HT-29 (cell line): ENCODE results near the gene TRAPPC3. TPM values are rescaled to one million over a fixed set of nuclear protein-coding genes. Genes with fewer than 3 reads are reported as not detected.

Source experiments
- DNase-seq: peaks from one replicate; pipeline ENCODE4 v3.0.0-alpha.2; 2015; ENCODE audit warnings: low spot score
- total RNA-seq: library from RNA; depleted of rRNA; stranded (reverse); fragments of >200 nt; shearing (Covaris generic); gene quantifications from 2 replicates; pipeline ENCODE4 v1.2.3, GENCODE V29; 2014

The TRAPPC3 gene
- total RNA-seq, 1 experiment from 2014 or later, result 65.8 TPM

DNA sequence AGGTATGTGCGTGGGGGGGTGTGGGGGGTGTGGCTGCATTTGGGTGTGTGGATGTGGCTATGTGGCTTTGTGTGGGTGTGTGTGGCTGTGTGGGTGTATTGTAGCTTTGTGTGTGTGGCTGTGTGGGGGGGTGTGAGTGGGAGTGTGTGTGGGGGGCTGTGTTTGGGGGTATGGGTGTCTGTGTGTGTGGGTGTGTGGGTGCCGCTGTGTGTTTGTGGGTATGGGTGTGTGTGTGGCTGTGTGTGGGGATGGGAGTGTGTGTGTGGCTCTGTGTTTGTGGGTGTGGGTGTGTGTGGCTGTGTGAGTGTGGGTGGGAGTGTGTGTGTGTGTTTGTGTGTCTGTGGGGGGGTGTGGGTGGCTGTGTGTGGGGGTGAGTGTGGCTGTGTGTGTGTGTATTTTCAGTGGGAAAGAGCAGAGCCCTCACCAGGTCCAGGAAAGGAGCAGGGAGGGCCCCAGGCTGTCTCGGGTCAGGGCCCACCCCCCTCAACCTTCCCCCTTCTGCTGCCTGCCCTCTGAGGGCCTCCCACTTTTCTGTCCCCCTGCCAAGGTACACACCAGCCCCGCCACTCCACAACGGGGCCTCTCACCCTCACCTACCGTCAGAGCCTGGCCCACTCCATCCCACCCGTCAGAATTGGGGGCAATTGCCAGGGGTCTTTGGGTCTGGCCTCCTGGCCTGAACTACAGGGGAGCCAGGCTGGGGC lies 22.3 kb downstream of the TRAPPC3 start:
- DNase-seq, result no peak

DNA sequence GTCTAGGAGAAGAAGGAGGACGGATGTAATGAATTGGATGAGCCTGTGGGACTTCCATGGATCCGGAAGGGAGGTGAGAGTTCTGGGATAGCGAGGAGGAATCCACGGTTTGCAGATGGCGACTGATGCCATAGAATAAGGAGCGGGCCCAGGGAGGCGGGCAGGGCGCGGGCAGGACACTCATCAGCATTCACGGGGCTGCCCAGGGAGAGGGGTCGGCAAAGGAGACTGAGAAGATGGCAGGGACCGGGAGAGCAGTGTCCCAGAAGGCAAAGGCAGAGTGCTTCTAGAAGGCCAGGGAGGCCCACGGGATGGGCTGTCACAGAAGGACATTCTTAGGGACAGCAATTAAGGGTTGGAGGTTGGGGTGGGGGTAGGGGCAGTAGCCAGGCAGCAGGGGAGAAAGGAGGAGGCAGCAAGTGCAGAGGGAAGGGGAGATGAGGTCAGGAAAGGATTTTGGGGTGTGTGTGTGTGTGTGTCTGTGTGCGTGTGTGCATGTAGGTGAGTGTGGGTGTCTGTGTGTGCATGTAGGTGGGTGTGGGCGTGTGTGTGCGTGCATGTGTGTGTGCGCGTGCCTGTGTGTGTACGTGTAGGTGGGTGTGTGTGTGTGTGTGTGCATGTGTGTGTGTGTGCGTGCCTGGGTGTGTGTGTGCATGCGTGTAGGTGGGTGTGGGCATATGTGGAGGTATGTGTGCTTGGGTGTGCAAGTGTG lies 23.1 kb downstream of the TRAPPC3 start:
- no peak for DNase-seq

DNA sequence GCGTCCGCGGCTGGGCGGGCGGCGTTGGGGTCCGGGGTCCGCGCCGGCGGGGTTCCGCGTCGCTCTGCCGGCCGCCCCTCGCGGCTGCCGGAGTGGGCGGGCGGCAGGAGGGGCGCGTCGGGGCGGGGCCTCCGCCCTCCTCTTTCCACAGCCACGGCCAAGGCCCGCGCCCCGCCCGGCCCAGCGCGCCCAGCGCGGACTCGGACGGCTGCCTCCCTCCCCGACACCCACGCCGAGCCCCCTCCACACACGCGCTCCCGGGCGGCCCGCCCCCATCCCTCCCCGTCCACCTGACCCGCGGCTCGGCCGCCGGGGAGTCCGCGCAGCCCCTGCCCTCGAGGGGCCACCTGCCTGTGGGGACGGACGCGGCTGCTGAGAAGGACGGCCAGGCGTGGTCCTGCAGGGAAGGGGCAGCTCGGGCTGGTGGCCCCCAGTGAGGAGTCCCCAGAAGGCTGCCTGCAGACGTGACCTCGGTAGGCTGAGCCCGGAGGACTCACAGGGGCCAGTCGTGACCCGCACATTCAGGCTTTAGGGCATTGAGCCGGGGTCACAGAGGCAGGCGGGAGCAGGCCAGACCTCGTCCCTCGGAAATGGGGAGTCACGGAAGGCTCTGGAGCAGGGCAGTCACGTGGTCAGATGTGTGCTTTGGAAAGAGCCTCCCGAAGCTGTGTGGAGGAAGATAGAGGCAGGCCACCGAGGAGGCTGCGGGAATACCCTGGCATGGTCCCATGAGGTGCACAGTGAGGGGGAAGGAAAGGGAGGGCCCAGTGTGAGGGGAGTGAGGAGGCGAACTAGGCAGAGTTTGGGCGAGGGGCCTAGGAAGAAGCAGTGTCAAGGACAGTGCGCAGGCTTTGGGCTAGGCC lies 23.9 kb downstream of the TRAPPC3 start, which contains the start of gene COL8A2:
Gene COL8A2 (minus strand): TSS at position 94 of the 863 bp plus-strand sequence. CDS start 24,980 bp downstream, outside the sequence.
- no peak for DNase-seq

- no peak for DNase-seq
These were observed 24.7 kb downstream of the TRAPPC3 start for GRCh38 chr1:36124404-36125128.

DNA sequence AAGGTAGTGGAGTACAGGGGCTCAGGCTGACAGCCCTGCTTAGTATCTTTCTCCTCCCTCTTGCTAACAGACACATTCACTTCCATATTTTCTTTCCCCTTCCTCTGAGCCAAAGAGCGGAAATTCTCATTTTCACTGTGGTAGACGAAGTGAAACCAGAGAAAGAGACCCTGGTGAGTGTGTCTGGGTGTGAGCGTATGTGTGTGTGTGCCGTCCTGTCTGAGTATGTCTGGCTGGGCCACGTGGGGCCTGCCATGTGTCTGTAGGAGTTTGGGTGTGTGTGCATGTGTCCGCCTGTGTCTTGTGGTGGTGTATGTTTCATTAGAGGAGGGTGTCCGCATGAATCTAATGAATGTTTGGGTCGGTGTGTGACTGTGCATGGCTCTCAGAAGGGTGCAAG lies 25.9 kb downstream of the TRAPPC3 start:
- DNase-seq, result no peak

GRCh38 chr1:36122062-36123030 lies 26.9 kb downstream of the TRAPPC3 start:
- DNase-seq, result no peak

GRCh38 chr1:36119456-36119855 lies 29.8 kb downstream of the TRAPPC3 start:
- no peak for DNase-seq

GRCh38 chr1:36118447-36119204 lies 30.7 kb downstream of the TRAPPC3 start:
- no peak for DNase-seq

DNA sequence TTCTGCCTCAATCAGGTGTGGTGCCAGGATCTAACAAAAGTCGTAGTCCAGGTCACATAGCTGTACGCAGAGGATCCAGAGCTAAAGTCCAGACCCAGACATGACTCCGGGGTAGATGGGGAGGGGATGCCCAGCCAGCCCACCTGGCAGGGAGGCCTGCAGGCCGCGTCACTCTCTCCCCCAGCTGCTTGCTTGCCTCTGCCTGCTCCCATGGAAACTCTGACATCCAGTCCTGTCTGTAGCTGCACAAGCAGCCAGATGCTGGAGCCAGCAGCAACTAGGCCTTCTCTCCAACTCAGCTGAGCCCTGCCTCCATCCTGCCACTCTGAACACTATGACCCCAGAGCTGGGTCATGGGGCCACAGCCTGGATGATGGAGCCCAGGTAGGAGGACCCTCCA lies 32.4 kb downstream of the TRAPPC3 start:
- DNase-seq, result no peak

DNA sequence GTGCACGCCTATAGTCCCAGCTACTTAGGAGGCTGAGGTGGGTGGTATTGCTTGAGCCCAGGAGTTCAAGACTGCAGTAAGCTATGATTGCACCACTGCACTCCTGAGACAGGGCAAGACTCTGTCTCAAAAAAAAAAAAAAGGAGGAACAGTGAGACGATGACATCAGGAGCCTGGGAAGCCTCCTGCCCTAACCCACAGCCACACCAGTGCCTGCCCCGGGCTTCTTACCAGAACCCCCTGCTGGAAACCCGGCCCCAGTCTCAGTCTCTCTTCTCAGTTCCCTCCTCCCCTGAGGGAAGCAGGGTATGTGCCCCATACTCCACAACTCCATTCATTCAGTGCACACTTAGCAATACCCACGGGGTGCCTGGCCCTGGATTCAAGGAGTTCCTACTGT lies 33.4 kb downstream of the TRAPPC3 start:
- no peak for DNase-seq

- DNase-seq, result no peak
These were observed 34.1 kb downstream of the TRAPPC3 start for GRCh38 chr1:36115200-36115669.

DNA sequence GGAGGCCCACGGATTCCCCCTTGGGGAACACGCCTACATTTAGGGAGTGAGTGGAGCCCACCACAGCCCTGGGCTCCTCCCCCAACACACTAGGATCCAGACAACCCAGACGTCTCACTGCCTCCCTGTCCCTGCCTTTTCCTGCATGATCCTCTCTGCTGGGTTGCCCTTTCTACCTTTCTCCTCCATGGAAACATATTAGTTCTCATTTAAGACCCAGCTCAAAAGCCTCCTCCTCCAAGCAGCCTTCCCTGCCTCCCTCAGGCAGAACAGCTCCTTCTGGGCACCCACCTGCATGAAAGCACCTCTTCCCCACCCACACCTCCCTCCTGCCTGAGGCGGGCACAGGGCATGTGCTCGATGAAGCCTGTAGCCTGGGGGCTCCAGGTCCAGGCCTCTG lies 34.9 kb downstream of the TRAPPC3 start:
- DNase-seq, result no peak

DNA sequence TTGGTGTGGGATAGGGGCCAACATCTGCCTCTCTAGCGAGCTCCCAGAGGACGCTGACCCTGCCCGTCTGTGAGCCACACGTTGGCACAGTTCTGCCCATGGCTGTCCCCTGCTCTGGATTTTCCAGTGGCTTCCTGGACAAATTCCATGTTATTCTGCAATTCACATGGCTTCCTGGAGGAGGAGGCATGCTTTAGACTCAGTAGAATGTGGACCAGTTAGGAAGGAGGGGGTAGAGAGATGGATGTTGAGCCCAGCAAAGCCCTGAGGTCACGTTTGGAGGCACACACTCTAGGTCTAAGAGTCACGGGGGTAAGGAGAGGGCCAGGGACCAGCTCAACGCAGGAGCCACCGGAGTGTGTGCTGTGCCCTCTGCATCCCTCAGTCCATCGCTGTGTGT lies 36.5 kb downstream of the TRAPPC3 start:
- DNase-seq, result no peak

DNA sequence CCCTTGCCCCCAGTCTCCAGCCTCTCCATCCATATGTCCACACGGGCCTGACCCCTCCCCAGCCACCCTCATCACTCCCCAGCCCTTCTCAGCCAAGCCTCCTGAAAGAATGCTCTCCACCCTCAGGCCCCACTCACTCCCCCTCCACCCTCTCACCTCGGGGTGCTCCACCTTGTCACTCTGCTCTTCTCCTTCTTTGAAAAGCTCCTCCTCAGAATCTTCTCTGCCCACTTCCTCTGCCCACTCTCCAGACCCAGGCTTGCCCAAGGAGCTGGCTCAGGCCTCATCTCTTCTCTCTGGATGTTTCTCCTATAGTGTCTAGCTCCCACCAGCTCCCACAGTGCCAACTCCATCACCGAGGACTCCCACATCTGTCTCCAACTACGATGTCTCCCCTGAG lies 38.1 kb downstream of the TRAPPC3 start:
- DNase-seq, result no peak

GRCh38 chr1:36109041-36109679 lies 40.1 kb downstream of the TRAPPC3 start:
- peak; percentile 43 for DNase-seq

GRCh38 chr1:36108314-36108713 lies 41.0 kb downstream of the TRAPPC3 start:
- no peak for DNase-seq

DNA sequence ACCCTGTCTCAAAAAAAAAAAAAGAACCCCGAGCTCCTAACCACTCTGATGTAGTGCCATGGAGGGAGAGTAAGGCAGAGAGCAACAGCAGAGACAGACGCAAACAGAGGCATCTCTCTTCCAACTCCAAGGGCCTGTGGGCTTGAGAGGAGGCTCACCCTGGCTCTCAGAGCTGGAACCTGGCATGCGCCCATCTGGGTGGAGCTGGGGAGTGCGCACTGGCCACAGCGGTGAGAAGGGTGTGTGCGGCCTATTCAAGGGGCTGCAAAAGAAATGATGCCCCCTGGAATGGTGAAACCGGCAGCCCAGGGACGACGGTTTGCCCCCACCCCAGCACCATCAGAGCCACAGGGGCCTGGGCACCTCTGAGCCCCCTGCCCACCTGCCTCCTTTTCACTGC lies 41.9 kb downstream of the TRAPPC3 start:
- DNase-seq, result no peak

GRCh38 chr1:36106269-36106668 lies 43.0 kb downstream of the TRAPPC3 start:
- no peak for DNase-seq

- no peak for DNase-seq
These were observed 47.7 kb downstream of the TRAPPC3 start for GRCh38 chr1:36101546-36101945.
